K562 (cell line): Measurements from ENCODE around the gene INTS1. TPM values are rescaled to one million over a fixed set of nuclear protein-coding genes. Genes with fewer than 3 reads are reported as not detected.

Experiments
- ATAC-seq: fragments of 200-7000 bp; cut with Tn5 transposase; 3 replicates; pipeline ENCODE4 v1.9.1; 2020; ENCODE audit warnings: moderate library complexity
- BruUV-seq: library from RNA; stranded (reverse); fragments of 400-500 nt; replicated peaks from 2 replicates; lab custom pipeline; 2021; lab: Mats Ljungman, UMichigan
- CTCF ChIA-PET: fragments of 300-600 bp; formaldehyde crosslinking; extraction: SDS; loops from one replicate; lab custom pipeline; 2021; ENCODE audit warnings: low intra/inter-chr PET ratio; lab: Yijun Ruan, JAX
- POLR2A ChIA-PET: fragments of 300-600, 350-650 bp; sonication (Branson Sonifier 250); formaldehyde crosslinking; extraction: SDS; loops from one replicate; lab custom pipeline; 2021; ENCODE audit warnings: antibody characterized with exemption, inconsistent platforms; lab: Yijun Ruan, JAX
- DNase-seq, 4 experiments: peaks; one replicate each; pipeline versions ENCODE4 v3.0.0 to v3.0.0-alpha.2; 2011 to 2018; ENCODE audit warnings: low spot score in 3 of 4, mixed read lengths in 3 of 4; ENCODE audit errors: extremely low read depth in 1 of 4
- FAIRE-seq: peaks from 2 replicates; lab custom pipeline; 2011; peaks lifted over from hg19 to GRCh38; lab: Jason Lieb, UNC
- H2AFZ ChIP-seq: 2 replicates; pipeline ENCODE4 v1.6.0; 2011; ENCODE audit warnings: low read depth, low read length, control low read depth, inconsistent platforms
- H3K27ac ChIP-seq: fragments of 200-600 bp; 3 replicates; pipeline ENCODE4 v1.8.0; 2011; ENCODE audit warnings: low read depth, mild to moderate bottlenecking, control low read depth, inconsistent platforms, low read length, moderate library complexity, mixed read lengths; ENCODE audit errors: extremely low read depth
- H3K27me3 ChIP-seq, 2 experiments: fragments of 300-600 bp in 1 of 2; 2 replicates in 1 of 2; 3 replicates in 1 of 2; pipeline versions ENCODE4 v1.6.0 to v1.8.0; 2011; ENCODE audit warnings: inconsistent platforms in 2 of 2, low read length in 2 of 2, mild to moderate bottlenecking in 1 of 2, mixed read lengths in 1 of 2, moderate library complexity in 1 of 2; ENCODE audit not compliant: control insufficient read depth in 2 of 2, insufficient read depth in 2 of 2
- H3K36me3 ChIP-seq: fragments of 300-600 bp; 3 replicates; pipeline ENCODE4 v1.8.0; 2011; ENCODE audit warnings: mild to moderate bottlenecking, low read length, inconsistent platforms; ENCODE audit not compliant: control insufficient read depth, insufficient read depth
- H3K4me1 ChIP-seq, 2 experiments: fragments of 200-600 bp in 1 of 2; replicated peaks in 1 of 2; 2 replicates in 1 of 2; 3 replicates in 1 of 2; pipeline versions ENCODE4 v1.5.1 to v1.8.0; 2011; ENCODE audit warnings: inconsistent platforms in 2 of 2, low read length in 2 of 2, mild to moderate bottlenecking in 1 of 2, mixed read lengths in 1 of 2, moderate library complexity in 1 of 2; ENCODE audit not compliant: control insufficient read depth in 2 of 2, insufficient read depth in 2 of 2
- H3K4me2 ChIP-seq: 2 replicates; pipeline ENCODE4 v1.6.1; 2011; ENCODE audit warnings: low read length, control low read depth, inconsistent platforms, mixed read lengths; ENCODE audit not compliant: insufficient read depth
- H3K4me3 ChIP-seq: fragments of 200-600 bp; sonication (generic), shearing (Covaris generic); 2 replicates; pipeline ENCODE4 v1.5.1; 2016; ENCODE audit warnings: control low read depth, inconsistent platforms
- H3K79me2 ChIP-seq: fragments of 200-600 bp; 3 replicates; pipeline ENCODE4 v1.8.0; 2011; ENCODE audit warnings: low read length, inconsistent platforms; ENCODE audit not compliant: control insufficient read depth, insufficient read depth
- H3K9ac ChIP-seq, 2 experiments: 2 replicates each; pipeline versions ENCODE4 v1.6.0 to v1.6.1; 2011; ENCODE audit warnings: low read depth in 2 of 2, low read length in 2 of 2, control low read depth in 1 of 2, inconsistent platforms in 1 of 2, mild to moderate bottlenecking in 1 of 2, mixed read lengths in 1 of 2; ENCODE audit not compliant: insufficient read depth in 1 of 2
- H3K9me1 ChIP-seq: one replicate; pipeline ENCODE4 v1.6.0; 2011; ENCODE audit warnings: inconsistent platforms, mild to moderate bottlenecking, low read length, moderate library complexity; ENCODE audit not compliant: control insufficient read depth, insufficient read depth
- H3K9me3 ChIP-seq: replicated peaks from 2 replicates; pipeline ENCODE4 v1.5.1; 2011; ENCODE audit warnings: low read depth, low read length, inconsistent platforms; ENCODE audit not compliant: control insufficient read depth, insufficient read depth
- H4K20me1 ChIP-seq: replicated peaks from 2 replicates; pipeline ENCODE4 v1.6.1; 2011; ENCODE audit warnings: low read length, inconsistent platforms, mixed read lengths; ENCODE audit not compliant: control insufficient read depth, insufficient read depth
- BHLHE40 ChIP-seq: IDR thresholded peaks from 2 replicates; pipeline ENCODE4 v1.6.1; 2011; ENCODE audit warnings: low read length, improper control_type of control experiment
- CREB3L1 ChIP-seq: fragments of 450-650 bp; IDR thresholded peaks from 2 replicates; pipeline ENCODE4 v1.6.1; 2014; ENCODE audit warnings: low read depth, mild to moderate bottlenecking, moderate library complexity, borderline replicate concordance
- FOXM1 ChIP-seq, 2 experiments: fragments of 450-650 bp in 1 of 2; sonication (generic) in 1 of 2; formaldehyde crosslinking in 1 of 2; IDR thresholded peaks; 2 replicates each; pipeline versions ENCODE4 v1.6.1 to v1.9.0; 2017 to 2022; ENCODE audit warnings: low read depth in 2 of 2, mild to moderate bottlenecking in 2 of 2, missing genetic modification reagents in 1 of 2, moderate library complexity in 1 of 2
- FUS ChIP-seq: fragments of 200-400 bp; formaldehyde crosslinking; optimal IDR thresholded peaks from 2 replicates; pipeline ENCODE3; 2017; ENCODE audit warnings: low read depth, low read length
- GATA2 ChIP-seq: sonication (generic); formaldehyde crosslinking; IDR thresholded peaks from 2 replicates; pipeline ENCODE4 v1.4.0; 2020; ENCODE audit warnings: mild to moderate bottlenecking, missing genetic modification reagents
- HOXB6 ChIP-seq: fragments of 250-450 bp; sonication (Bioruptor Pico); IDR thresholded peaks from 2 replicates; pipeline ENCODE4 v1.5.1; 2022; ENCODE audit warnings: mild to moderate bottlenecking, borderline replicate concordance
- IRF2 ChIP-seq: sonication (generic); formaldehyde crosslinking; IDR thresholded peaks from 2 replicates; pipeline ENCODE4 v1.8.1; 2022; ENCODE audit warnings: mild to moderate bottlenecking, missing genetic modification reagents
- MTA1 ChIP-seq: fragments of 450-650 bp; IDR thresholded peaks from 2 replicates; pipeline ENCODE4 v1.6.1; 2017; ENCODE audit warnings: borderline replicate concordance
- NCOR1 ChIP-seq: fragments of 450-650 bp; IDR thresholded peaks from 2 replicates; pipeline ENCODE4 v1.6.1; 2016; ENCODE audit warnings: mild to moderate bottlenecking, moderate library complexity
- NKRF ChIP-seq: fragments of 450-650 bp; IDR thresholded peaks from 2 replicates; pipeline ENCODE4 v1.6.1; 2016; ENCODE audit warnings: borderline replicate concordance
- SRSF9 ChIP-seq: fragments of 200-400 bp; formaldehyde crosslinking; IDR thresholded peaks from 2 replicates; pipeline ENCODE4 v1.6.1; 2017; ENCODE audit warnings: low read depth, low read length, borderline replicate concordance
- ZHX1 ChIP-seq: fragments of 150-350 bp; conservative IDR thresholded peaks from 2 replicates; pipeline ENCODE4 v1.6.1; 2014; ENCODE audit warnings: low read length
- ZNF224 ChIP-seq: sonication (generic); formaldehyde crosslinking; IDR thresholded peaks from 2 replicates; pipeline ENCODE4 v1.8.0; 2022; ENCODE audit warnings: mild to moderate bottlenecking, missing genetic modification reagents
- ZNF644 ChIP-seq: fragments of 200-800 bp; sonication (Bioruptor generic); IDR thresholded peaks from 2 replicates; pipeline ENCODE4 v1.6.1; 2016; ENCODE audit warnings: low read depth, missing genetic modification characterization, missing compliant biosample characterization
- ZNF766 ChIP-seq: fragments of 200-800 bp; sonication (Bioruptor generic); conservative IDR thresholded peaks from 2 replicates; pipeline ENCODE4 v1.6.1; 2016; ENCODE audit warnings: missing genetic modification characterization, missing compliant biosample characterization
- ZZZ3 ChIP-seq: fragments of 450-650 bp; IDR thresholded peaks from 2 replicates; pipeline ENCODE4 v1.6.1; 2016; ENCODE audit warnings: antibody characterized with exemption, mild to moderate bottlenecking, moderate library complexity
- WGBS: fragments of 100-300 bp; shearing (Covaris generic); methylation state at CpG from one replicate; pipeline ENCODE4 v1.1.6; 2016; ENCODE audit warnings: low coverage, mixed read lengths; ENCODE audit not compliant: insufficient coverage; ENCODE audit errors: missing lambda C conversion rate; 5-methylcytosine and 5-hydroxymethylcytosine counted together
- in situ Hi-C: fragments of 300-500 bp; cut with MboI; formaldehyde crosslinking; loops from 4 replicates; pipeline ENCODE4 v1.15.0; 2018; ENCODE audit warnings: inconsistent platforms, mixed read lengths
- intact Hi-C: fragments of 100-400 bp; cut with micrococcal nuclease; formaldehyde crosslinking; loops from 2 replicates; pipeline ENCODE4 v1.14.2; 2022
- polyA plus RNA-seq, 8 experiments: library from polyadenylated mRNA; depleted of rRNA in 4 of 8; stranded (reverse) in 5 of 8; unstranded in 3 of 8; fragments of >200 nt; fragmentation: Nextera tagmentation in 2 of 8; fragmentation: Illumina TruSeq in 1 of 8; extraction: Ambion mirVana in 2 of 8; extraction: Trizol in 1 of 8; gene quantifications; 2 replicates each; pipeline versions ENCODE4 v1.2.1 to v1.2.3, GENCODE V29; 2011 to 2014; ENCODE audit warnings: inconsistent platforms in 1 of 8, missing spikeins in 1 of 8
- total RNA-seq, 7 experiments: library from RNA; depleted of rRNA in 6 of 7; stranded (reverse); fragments of >200 nt in 6 of 7; fragmentation: Illumina TruSeq in 2 of 7; extraction: Trizol in 2 of 7; gene quantifications; 2 replicates each; pipeline versions ENCODE4 v1.2.1 to v1.2.3, GENCODE V29; 2011 to 2021; ENCODE audit warnings: low replicate concordance in 1 of 7

The INTS1 gene
- total and polyA plus RNA-seq, 9 of the 15 experiments (the other 6 are each of a cell fraction or from before 2014, with no cell fraction given): 0.34 to 119 (median 18.5) TPM

- H3K27ac ChIP-seq: no peak overlapping the region
- ChIA-PET CTCF (interaction anchor here (3.1 kb wide), 1 partner anchor 44 kb away, joined by 33 read pairs; the partner anchor contains the start of gene INTS1), POLR2A (interaction anchor here (0.5 to 1.8 kb wide), 5 partner anchors 8 to 810 kb away, joined by 3 to 6 read pairs (median 3); no protein-coding TSS in a partner anchor)
- no TSS peak for BruUV-seq
- no peak for DNase-seq
- no peak for ATAC-seq
- peaks cover 0 to 77% of the 10 kb centered on the region in 2 experiments; a peak in 3 of 5 replicates for H3K4me1 ChIP-seq
- no peaks in the 10 kb centered on the region for H3K9me3 ChIP-seq
- TF ChIP-seq CREB3L1 (no peak), ZNF224 (CRISPR knock-in tag) (no peak), ZNF644 (tag) (no peak), HOXB6 (no peak), ZHX1 (no peak), NCOR1 (no peak), IRF2 (CRISPR knock-in tag) (no peak), FUS (no peak), NKRF (no peak), ZZZ3 (no peak), GATA2 (no peak), FOXM1 (IDR thresholded peaks at IDR 0.05; ENCODE audit: low read depth) (no peak), FOXM1 (CRISPR knock-in tag; IDR thresholded peaks at IDR 0.05; ENCODE audit: low read depth) (no peak), SRSF9 (no peak), BHLHE40 (no peak), MTA1 (no peak), ZNF766 (CRISPR knock-in tag) (no peak)
- H3K36me3 ChIP-seq: no peaks in the 10 kb centered on the region
- H2AFZ ChIP-seq: no peak overlapping the region
- no peak overlapping the region for H3K4me3 ChIP-seq
- intact Hi-C loops (no loop called here), in situ Hi-C loops (no loop called here)
- no peaks in the 10 kb centered on the region for H4K20me1 ChIP-seq
- no peaks in the 10 kb centered on the region for H3K9me1 ChIP-seq
- no peak overlapping the region for H3K4me2 ChIP-seq
- H3K9ac ChIP-seq: peak overlapping the region in 1 of 2 experiments; percentile 76; a peak in 2 of 4 replicates
- WGBS: 17% methylated on average over 23 of the region's 35 CpGs
- no peak for FAIRE-seq
- H3K79me2 ChIP-seq: no peaks in the 10 kb centered on the region
- peaks cover 0 to 18% of the 10 kb centered on the region in 2 experiments; a peak in 2 of 5 replicates for H3K27me3 ChIP-seq
Observed at GRCh38 chr7:1547777-1548437, 43.7 kb upstream of the INTS1 start.
